GM12865 (cell line): ENCODE measurements around the gene PRPS1.
"Not testable (repeated sequence)": the region's sequence is repeated elsewhere in the genome, so short reads cannot be mapped to it uniquely, and the experiment has no call there.

Experiments
- DNase-seq: peaks from one replicate; pipeline ENCODE4 v3.0.0; 2010; ENCODE audit warnings: low read depth
- H3K4me3 ChIP-seq: 2 replicates; pipeline ENCODE4 v1.5.1; 2011; ENCODE audit warnings: mild to moderate bottlenecking, low read depth, low read length, control low read depth
- TF ChIP-seq, protein P1 (sequence below): IDR thresholded peaks from 2 replicates; pipeline ENCODE4 v1.5.1; 2011; ENCODE audit warnings: low read length, control low read depth, low read depth, inconsistent platforms; ENCODE audit not compliant: insufficient read depth; ENCODE audit errors: missing control alignments

PRPS1 gene

DNA sequence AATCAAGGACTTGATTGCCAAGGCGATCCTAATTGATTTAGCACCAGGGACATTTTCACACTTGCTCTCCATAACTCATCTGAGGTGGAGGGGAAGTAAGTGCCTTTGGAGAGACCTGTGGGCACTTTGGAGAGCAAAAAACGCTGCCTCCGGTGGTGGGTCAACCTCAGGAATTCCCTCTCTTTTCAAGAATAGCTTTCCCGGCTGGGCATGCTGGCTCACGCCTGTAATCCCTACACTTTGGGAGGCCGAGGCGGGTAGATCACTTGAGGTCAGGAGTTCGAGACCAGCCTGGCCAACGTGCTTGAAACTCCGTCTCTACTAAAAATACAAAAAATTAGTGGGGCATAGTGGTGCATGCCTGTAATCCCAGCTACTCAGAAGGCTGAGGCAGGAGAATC is 49.2 kb downstream of the PRPS1 start:
- DNase-seq, result no peak
- no peak overlapping the region for H3K4me3 ChIP-seq

DNA sequence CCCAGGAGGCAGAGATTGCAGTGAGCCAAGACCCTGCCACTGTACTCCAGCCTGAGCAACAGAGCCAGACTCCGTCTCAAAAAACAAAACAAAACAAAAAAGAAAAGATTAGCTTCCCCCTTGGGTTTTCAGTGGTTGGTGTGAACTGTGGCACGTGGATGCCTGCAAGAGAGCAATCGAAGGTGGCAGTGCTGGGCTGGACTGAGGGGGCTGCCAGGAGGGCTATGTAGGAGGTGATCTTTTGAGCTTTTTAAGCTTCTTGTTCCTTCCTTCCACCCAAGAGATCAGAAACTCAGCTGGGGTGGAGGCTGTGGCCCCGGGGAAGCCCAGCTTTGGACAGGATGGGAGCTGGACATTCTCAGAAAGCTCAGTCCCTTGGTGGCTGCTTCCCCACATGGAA is 49.6 kb downstream of the PRPS1 start:
- TF ChIP-seq, protein P1, sequence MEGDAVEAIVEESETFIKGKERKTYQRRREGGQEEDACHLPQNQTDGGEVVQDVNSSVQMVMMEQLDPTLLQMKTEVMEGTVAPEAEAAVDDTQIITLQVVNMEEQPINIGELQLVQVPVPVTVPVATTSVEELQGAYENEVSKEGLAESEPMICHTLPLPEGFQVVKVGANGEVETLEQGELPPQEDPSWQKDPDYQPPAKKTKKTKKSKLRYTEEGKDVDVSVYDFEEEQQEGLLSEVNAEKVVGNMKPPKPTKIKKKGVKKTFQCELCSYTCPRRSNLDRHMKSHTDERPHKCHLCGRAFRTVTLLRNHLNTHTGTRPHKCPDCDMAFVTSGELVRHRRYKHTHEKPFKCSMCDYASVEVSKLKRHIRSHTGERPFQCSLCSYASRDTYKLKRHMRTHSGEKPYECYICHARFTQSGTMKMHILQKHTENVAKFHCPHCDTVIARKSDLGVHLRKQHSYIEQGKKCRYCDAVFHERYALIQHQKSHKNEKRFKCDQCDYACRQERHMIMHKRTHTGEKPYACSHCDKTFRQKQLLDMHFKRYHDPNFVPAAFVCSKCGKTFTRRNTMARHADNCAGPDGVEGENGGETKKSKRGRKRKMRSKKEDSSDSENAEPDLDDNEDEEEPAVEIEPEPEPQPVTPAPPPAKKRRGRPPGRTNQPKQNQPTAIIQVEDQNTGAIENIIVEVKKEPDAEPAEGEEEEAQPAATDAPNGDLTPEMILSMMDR, result no peak
- no peak overlapping the region for H3K4me3 ChIP-seq
- DNase-seq, result no peak

More for the DNA sequence above, 49.2 kb downstream of the PRPS1 start:
- TF ChIP-seq, protein P1, result no peak

DNA sequence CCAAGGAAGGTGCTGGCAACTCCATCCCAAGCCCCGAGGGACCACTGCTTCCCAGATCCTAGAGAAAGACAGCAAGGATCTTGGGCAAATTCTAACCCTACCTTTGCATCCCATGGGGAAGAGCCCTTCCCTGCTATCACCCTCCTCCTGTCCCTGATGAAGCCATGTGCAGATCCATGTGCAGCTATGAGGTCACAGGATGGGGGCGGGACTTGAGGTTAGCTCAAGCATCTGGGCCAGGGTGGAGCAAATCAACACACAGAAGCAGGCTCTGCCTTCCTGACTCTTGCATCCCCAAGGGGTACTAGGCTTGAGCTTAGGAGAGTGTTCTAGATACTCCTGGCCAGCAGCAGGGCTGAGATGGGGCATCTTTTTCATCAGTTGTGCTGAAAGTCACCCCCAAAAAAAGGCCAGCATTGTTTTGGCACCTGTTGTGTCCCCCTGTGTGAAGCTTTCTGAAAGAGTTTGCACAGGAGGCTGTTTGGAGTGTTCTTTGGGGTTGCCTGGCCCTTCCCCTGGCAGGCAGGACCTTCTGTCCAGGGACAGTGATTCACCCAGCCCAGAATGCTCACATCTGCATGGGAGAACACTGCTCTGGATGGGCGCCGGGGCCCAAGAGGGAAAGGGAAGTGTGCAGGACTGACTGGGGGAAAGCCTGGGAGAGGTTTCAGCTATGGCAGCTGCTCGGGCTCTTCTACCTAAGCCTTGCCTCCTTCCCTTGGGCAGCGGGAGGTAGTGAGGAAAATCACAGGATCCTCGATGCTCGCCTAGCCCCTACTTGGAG is 50.8 kb downstream of the PRPS1 start:
- no peak overlapping the region for H3K4me3 ChIP-seq
- TF ChIP-seq, protein P1, result no peak
- peak; percentile 42 for DNase-seq

DNA sequence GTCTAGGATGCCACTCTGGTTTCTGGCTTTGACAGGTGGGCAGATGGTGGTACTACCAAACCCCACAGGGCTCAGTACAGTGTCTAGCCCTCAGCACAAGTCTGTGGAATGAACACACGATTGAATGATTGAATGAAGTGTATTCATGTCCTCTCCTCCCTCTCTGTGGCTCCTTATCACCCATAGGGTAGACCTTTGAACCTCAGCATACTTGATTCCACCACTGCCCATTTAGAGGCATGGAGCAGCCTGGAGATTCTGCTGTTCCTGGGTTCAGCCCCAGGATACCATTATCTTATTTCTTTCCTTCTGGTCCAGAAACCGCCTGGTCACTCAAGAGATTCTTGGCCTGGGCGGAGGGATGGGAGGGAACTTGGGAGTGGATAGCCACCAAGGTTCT is 53.9 kb downstream of the PRPS1 start:
- H3K4me3 ChIP-seq, result no peak overlapping the region
- TF ChIP-seq, protein P1, result no peak
- no peak for DNase-seq

DNA sequence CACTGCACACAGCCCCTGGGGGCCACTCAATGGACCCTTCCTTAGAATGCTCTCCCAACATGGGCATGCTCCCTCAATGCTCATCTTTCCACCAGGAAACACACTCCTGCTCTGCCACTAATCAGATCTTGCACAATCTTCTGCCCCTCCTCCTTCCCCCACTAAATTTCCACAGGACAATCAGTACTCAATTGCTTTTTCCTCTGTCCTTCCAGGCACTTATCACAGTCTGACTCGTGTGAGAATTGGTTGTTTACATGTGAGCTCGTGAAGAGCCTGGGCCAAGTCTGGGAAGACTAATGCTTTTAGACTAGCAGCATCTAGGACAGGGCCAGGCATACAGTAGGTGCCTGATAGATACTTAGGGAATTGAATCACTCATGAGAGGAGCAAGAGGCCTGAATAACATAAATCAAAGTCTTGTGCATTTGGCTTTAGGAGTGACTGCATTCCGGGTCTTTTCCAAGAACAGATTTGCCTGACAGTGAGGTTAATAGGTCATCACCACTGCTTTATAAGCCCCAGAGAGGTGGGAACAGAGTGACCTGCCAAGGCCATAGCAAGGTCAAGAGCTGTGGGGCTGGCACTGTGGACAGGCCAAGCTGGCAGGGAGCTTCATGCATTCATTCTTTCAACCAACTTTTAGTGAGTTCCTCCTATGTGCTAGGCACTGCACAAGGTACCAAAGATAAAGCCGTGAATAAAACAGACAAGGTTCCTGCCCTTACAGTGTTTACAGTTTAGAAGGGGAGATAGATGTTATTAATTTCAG is 55.0 kb downstream of the PRPS1 start:
- TF ChIP-seq, protein P1, result no peak
- DNase-seq, result no peak
- H3K4me3 ChIP-seq, result no peak overlapping the region

DNA sequence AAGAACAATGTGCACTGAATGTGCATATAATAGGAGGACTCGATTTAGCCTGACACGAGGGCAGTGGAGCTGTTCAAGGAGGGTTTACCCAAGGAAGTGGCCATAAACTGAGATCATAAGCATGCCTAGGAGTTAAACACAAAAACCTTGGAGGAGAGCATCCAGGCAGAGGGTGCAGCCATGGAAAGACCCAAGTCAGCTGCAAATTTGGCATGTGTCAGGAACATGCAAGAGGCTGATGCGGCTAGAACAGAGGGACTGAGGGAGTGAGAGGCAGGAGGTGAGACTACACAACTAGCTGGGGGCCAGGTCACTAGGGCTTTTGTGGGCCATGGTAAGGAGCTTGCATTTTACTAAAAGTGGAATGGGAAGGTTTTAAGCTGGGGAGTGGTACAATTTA is 55.6 kb downstream of the PRPS1 start:
- TF ChIP-seq, protein P1, result no peak
- no peak overlapping the region for H3K4me3 ChIP-seq
- DNase-seq, result no peak

DNA sequence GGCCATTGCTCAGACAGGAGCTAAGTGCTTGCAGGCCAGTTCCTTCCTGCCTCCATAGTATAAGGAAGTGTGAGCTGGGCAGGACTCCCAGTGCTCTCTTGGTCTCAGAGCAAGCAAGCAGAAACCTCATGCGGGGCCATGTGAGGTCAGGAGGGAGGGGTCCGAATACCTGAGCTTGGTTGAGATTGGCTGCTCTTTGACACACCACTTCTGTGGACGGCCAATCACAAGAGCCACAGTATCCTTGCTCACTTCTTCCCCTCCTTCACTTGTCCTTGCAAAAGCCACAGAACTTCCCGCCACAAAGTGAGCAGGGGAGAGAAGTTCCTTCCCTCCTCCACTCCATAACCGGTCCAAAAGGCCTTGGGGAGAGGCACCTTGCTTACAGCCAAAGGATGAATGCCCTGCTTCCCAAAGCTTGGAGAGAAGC is 56.7 kb downstream of the PRPS1 start:
- no peak overlapping the region for H3K4me3 ChIP-seq
- DNase-seq, result peak; percentile 80
- TF ChIP-seq, protein P1, result no peak

DNA sequence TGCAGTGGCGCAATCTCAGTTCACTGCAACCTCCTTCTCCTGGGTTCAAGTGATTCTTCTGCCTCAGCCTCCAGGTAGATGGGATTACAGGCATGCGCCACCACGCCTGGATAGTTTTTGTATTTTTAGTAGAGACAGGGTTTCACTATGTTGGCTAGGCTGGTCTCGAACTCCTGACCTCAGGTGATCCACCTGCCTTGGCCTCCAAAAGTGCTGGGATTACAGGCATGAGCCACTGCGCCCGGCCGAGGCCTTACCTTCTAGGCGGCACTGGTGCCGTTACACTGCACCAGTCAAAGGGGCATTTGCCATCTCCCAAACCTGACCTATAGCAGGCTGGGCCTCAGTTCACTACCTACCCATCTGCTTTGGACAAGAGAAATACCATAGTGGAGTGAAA is 57.3 kb downstream of the PRPS1 start:
- H3K4me3 ChIP-seq, DNase-seq: not testable (repeated sequence)
